Panc1 (cell line): ENCODE measurements around the gene KCND3. TPM values are rescaled to one million over a fixed set of nuclear protein-coding genes. Genes with fewer than 3 reads are reported as not detected.

Experiments used
- ATAC-seq: fragments of 200-7000 bp; cut with Tn5 transposase; 2 replicates; pipeline ENCODE4 v1.9.1; 2020; ENCODE audit warnings: mild to moderate bottlenecking, moderate library complexity
- BruUV-seq: library from RNA; stranded (reverse); fragments of 400-500 nt; replicated peaks from 2 replicates; lab custom pipeline; 2021; lab: Mats Ljungman, UMichigan
- CTCF ChIA-PET: fragments of 300-600 bp; sonication (Branson Sonifier 250); formaldehyde crosslinking; loops from one replicate; lab custom pipeline; 2022; ENCODE audit warnings: antibody characterized with exemption; lab: Charles Lee
- POLR2A ChIA-PET: fragments of 300-600 bp; sonication (Branson Sonifier 250); formaldehyde crosslinking; loops from one replicate; lab custom pipeline; 2022; ENCODE audit warnings: antibody characterized with exemption; lab: Charles Lee
- DNase-seq: peaks from one replicate; pipeline ENCODE4 v3.0.0-alpha.2; 2010; ENCODE audit warnings: low read depth, low spot score
- H3K27ac ChIP-seq: 2 replicates; pipeline ENCODE4 v1.5.1; 2011; ENCODE audit warnings: mild to moderate bottlenecking, low read length, inconsistent platforms
- H3K27me3 ChIP-seq: fragments of 200-500 bp; sonication (Bioruptor generic); 2 replicates; pipeline ENCODE4 v1.6.0; 2014; ENCODE audit warnings: low read length, inconsistent platforms; ENCODE audit not compliant: control insufficient read depth, insufficient read depth
- H3K36me3 ChIP-seq: fragments of 200-500 bp; sonication (Bioruptor generic); 2 replicates; pipeline ENCODE4 v1.5.1; 2014; ENCODE audit warnings: inconsistent platforms, mild to moderate bottlenecking, low read length, moderate library complexity; ENCODE audit not compliant: control insufficient read depth, insufficient read depth
- H3K4me1 ChIP-seq: 2 replicates; pipeline ENCODE4 v1.5.1; 2011; ENCODE audit warnings: inconsistent platforms, mild to moderate bottlenecking, low read length, moderate library complexity; ENCODE audit not compliant: control insufficient read depth, insufficient read depth
- H3K4me3 ChIP-seq, 2 experiments: 2 replicates each; pipeline ENCODE4 v1.5.1; 2011 to 2012; ENCODE audit warnings: low read depth in 2 of 2, low read length in 2 of 2, mild to moderate bottlenecking in 2 of 2, inconsistent platforms in 1 of 2, moderate library complexity in 1 of 2
- H3K9me3 ChIP-seq: fragments of 200-500 bp; sonication (Bioruptor generic); 2 replicates; pipeline ENCODE4 v1.5.1; 2014; ENCODE audit warnings: low read depth, mild to moderate bottlenecking, inconsistent platforms, low read length, moderate library complexity; ENCODE audit not compliant: control insufficient read depth, insufficient read depth
- POLR2AphosphoS5 ChIP-seq: IDR thresholded peaks from 2 replicates; pipeline ENCODE4 v1.6.1; 2012; ENCODE audit warnings: mild to moderate bottlenecking, low read depth, low read length, moderate library complexity
- SIN3A ChIP-seq: IDR thresholded peaks from 2 replicates; pipeline ENCODE4 v1.6.1; 2012; ENCODE audit warnings: low read depth, mild to moderate bottlenecking, low read length, moderate library complexity, borderline replicate concordance; ENCODE audit not compliant: insufficient read depth
- TCF7L2 ChIP-seq: IDR thresholded peaks from 2 replicates; pipeline ENCODE4 v1.6.1; 2011; ENCODE audit warnings: mild to moderate bottlenecking, low read depth, low read length, inconsistent platforms
- in situ Hi-C: cut with HindIII; loops from 2 replicates; pipeline ENCODE4 v1.10.0; 2016; ENCODE audit warnings: low sequenced_read_pairs, low pct_unique_long_range_greater_than_20kb
- intact Hi-C: fragments of 100-400 bp; cut with micrococcal nuclease; formaldehyde crosslinking; loops from one replicate; pipeline ENCODE4 v1.10.0; 2022; ENCODE audit not compliant: unreplicated experiment
- total RNA-seq: library from RNA; stranded (reverse); gene quantifications from one replicate; pipeline ENCODE4 v1.2.1, GENCODE V29; 2021; ENCODE audit not compliant: unreplicated experiment
- TF ChIP-seq, protein P1 (sequence below): fragments of 450-650 bp; IDR thresholded peaks from 2 replicates; pipeline ENCODE4 v1.5.1; 2017; ENCODE audit warnings: mild to moderate bottlenecking
- TF ChIP-seq, protein P2 (sequence below), 2 experiments: IDR thresholded peaks; 2 replicates each; pipeline ENCODE4 v1.6.1; 2011 to 2012; ENCODE audit warnings: low read depth in 2 of 2, control low read depth in 1 of 2, low read length in 1 of 2, mild to moderate bottlenecking in 1 of 2, moderate library complexity in 1 of 2; ENCODE audit not compliant: insufficient read depth in 1 of 2

Gene KCND3
- total RNA-seq, 1 experiment from 2014 or later, result not detected

DNA sequence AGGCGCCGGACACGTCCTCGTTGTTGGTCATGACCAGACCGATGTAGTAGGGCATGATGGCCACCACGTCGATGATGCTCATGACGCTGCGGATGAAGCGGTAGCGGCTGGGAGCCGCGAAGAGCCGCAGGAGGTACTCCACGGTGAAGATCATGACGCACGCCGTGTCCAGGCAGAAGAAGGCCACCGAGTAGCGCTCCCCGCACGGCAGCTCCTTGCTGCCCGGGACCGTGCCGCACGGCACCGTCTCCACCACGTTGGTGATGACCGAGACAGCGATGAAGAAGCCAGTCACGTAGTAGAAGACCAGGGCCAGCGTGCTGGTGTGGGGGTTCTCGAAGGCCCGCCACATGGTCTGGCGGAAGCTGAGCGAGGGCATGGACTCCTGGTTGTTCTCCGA lies 7.6 kb downstream of the KCND3 start:
- CTCF ChIA-PET, result no interaction called here
- H3K27me3 ChIP-seq, result no peaks in the 10 kb centered on the region; the same call in none of the 2 replicates
- intact Hi-C loops (no loop called here), in situ Hi-C loops (no loop called here)
- no peak overlapping the region for H3K4me3 ChIP-seq
- H3K27ac ChIP-seq, result no peak overlapping the region
- no peak for DNase-seq
- no peaks in the 10 kb centered on the region for H3K36me3 ChIP-seq
- BruUV-seq, result no TSS peak
- POLR2A ChIA-PET, result no interaction called here
- no peaks in the 10 kb centered on the region for H3K4me1 ChIP-seq
- no peak for ATAC-seq
- TF ChIP-seq, protein P1, sequence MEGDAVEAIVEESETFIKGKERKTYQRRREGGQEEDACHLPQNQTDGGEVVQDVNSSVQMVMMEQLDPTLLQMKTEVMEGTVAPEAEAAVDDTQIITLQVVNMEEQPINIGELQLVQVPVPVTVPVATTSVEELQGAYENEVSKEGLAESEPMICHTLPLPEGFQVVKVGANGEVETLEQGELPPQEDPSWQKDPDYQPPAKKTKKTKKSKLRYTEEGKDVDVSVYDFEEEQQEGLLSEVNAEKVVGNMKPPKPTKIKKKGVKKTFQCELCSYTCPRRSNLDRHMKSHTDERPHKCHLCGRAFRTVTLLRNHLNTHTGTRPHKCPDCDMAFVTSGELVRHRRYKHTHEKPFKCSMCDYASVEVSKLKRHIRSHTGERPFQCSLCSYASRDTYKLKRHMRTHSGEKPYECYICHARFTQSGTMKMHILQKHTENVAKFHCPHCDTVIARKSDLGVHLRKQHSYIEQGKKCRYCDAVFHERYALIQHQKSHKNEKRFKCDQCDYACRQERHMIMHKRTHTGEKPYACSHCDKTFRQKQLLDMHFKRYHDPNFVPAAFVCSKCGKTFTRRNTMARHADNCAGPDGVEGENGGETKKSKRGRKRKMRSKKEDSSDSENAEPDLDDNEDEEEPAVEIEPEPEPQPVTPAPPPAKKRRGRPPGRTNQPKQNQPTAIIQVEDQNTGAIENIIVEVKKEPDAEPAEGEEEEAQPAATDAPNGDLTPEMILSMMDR, result no peak
- TF ChIP-seq POLR2AphosphoS5, result no peak
- no peak for TF ChIP-seq TCF7L2
- no peak for TF ChIP-seq SIN3A
- TF ChIP-seq, protein P2, sequence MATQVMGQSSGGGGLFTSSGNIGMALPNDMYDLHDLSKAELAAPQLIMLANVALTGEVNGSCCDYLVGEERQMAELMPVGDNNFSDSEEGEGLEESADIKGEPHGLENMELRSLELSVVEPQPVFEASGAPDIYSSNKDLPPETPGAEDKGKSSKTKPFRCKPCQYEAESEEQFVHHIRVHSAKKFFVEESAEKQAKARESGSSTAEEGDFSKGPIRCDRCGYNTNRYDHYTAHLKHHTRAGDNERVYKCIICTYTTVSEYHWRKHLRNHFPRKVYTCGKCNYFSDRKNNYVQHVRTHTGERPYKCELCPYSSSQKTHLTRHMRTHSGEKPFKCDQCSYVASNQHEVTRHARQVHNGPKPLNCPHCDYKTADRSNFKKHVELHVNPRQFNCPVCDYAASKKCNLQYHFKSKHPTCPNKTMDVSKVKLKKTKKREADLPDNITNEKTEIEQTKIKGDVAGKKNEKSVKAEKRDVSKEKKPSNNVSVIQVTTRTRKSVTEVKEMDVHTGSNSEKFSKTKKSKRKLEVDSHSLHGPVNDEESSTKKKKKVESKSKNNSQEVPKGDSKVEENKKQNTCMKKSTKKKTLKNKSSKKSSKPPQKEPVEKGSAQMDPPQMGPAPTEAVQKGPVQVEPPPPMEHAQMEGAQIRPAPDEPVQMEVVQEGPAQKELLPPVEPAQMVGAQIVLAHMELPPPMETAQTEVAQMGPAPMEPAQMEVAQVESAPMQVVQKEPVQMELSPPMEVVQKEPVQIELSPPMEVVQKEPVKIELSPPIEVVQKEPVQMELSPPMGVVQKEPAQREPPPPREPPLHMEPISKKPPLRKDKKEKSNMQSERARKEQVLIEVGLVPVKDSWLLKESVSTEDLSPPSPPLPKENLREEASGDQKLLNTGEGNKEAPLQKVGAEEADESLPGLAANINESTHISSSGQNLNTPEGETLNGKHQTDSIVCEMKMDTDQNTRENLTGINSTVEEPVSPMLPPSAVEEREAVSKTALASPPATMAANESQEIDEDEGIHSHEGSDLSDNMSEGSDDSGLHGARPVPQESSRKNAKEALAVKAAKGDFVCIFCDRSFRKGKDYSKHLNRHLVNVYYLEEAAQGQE (IDR thresholded peaks at IDR 0.05; ENCODE audit: insufficient read depth in 1 of 2, low read depth in 2 of 2, low read length in 1 of 2), result no peak
- no peaks in the 10 kb centered on the region for H3K9me3 ChIP-seq

DNA sequence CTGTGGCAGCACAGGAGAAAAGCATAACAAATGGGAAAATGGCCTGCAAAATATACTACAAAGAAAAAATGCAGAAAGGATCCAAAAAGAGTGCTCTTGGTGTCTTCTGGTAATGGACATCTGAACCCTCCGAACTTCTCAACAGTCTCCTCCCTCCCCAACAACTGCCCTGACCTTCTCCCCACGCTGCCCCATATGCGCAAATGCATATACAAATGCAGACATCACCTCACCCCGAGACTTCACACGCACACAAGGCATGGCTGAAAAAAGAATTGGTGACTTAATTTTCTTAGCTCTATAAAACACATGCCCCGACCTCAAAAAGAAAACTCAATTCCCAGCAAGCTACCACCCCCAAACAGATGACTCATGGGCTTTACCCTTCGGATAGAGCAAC lies 8.4 kb downstream of the KCND3 start:
- H3K4me3 ChIP-seq, result no peak overlapping the region
- ChIA-PET CTCF (no interaction called here), POLR2A (no interaction called here)
- intact Hi-C loops, result no loop called here
- H3K4me1 ChIP-seq, result no peaks in the 10 kb centered on the region
- BruUV-seq, result no TSS peak
- in situ Hi-C loops, result no loop called here
- H3K36me3 ChIP-seq, result no peaks in the 10 kb centered on the region
- H3K9me3 ChIP-seq, result no peaks in the 10 kb centered on the region
- TF ChIP-seq, protein P2 (IDR thresholded peaks at IDR 0.05; ENCODE audit: insufficient read depth in 1 of 2, low read depth in 2 of 2, low read length in 1 of 2), result no peak
- TF ChIP-seq TCF7L2 (no peak), POLR2AphosphoS5 (no peak), SIN3A (no peak)
- TF ChIP-seq, protein P1, result no peak
- DNase-seq (no peak), ATAC-seq (no peak)
- no peak overlapping the region for H3K27ac ChIP-seq
- peaks cover 4% of the 10 kb centered on the region for H3K27me3 ChIP-seq
